GM19452 (cell line): ENCODE measurements around the gene SH3YL1.

Experiments used
- ATAC-seq: cut with Tn5 transposase; IDR thresholded peaks from one replicate; pipeline ENCODE4 v1.9.1; 2021; ENCODE audit not compliant: unreplicated experiment

SH3YL1 gene

DNA sequence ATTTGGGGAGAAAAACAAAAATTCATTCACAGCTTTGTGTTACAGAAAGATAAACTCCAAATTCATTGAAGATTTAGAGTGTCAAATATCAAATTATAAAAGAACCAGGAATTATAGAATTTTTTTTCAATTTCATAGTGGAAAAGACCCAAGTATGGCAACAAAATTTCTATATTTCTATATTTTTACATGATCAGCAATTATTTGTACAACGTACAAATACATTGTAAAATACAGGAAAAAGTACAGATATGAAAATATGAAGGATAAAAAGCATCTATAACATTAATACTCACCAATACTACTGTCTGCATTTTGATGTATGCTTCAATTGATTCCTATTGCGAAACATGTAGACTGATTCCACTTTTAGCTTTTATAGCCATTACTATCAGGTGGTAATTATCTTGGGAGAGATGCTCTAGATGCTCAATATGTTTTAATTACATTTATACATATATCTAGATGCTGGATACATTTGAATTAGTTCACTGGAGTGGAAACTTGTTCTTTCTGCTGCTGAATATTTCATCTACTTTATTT, 4.0 kb downstream of the SH3YL1 start:
- ATAC-seq = no peak

DNA sequence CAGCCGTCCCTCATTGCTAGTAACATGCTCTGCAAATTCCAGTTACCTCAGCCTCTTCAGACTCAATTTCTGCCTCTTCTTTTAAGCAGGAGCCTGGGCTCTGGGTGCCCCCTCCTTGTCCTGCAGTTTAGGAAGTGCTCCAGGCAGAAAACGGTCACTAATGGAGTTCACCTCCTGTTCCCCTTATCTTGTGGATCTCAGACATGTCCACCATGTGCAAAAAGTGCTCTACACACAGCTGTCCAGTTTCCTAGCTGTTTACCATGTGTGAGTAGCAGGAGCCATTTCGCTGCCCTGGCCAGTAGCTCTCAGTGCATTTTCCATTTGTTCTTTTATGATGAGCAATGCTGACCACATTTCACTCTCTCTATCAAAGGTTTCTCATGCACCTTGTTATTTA, 4.9 kb downstream of the SH3YL1 start:
- no peak for ATAC-seq

DNA sequence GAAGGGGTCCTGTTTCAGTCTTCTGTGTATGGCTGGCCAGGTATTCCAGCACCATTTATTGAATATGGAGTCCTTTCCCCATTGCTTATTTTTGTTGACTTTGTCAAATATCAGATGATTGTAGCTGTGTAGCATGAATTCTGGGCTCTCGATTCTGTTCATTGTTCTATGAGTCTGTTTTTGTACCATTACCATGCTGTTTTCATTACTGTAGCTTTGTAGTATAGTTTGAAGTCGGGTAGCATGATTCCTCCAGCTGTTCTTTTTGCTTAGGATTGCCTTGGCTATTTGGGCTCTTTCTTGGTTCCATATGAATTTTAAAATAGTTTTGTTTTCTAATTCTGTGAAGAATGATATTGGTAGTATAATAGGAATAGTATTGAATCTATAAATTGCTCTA, 6.0 kb downstream of the SH3YL1 start:
- ATAC-seq = no peak

DNA sequence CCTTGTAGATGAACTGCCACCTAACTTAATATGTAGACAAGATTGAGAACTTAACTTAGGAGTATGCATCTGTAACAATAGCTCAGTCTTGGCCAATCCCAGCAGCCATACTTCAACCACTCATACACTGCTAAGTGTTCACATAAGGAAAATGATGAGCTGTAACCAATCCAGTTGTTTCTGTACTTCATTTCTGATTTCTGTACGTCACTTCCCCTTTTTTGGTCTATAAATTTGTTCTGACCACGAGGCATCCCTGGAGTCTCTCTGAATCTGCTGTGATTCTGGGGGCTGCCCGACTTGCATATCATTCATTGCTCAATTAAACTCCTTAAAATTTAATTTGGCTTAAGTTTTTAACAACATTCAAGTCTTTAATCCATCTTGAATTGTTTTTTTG, 6.4 kb downstream of the SH3YL1 start:
- ATAC-seq = no peak

DNA sequence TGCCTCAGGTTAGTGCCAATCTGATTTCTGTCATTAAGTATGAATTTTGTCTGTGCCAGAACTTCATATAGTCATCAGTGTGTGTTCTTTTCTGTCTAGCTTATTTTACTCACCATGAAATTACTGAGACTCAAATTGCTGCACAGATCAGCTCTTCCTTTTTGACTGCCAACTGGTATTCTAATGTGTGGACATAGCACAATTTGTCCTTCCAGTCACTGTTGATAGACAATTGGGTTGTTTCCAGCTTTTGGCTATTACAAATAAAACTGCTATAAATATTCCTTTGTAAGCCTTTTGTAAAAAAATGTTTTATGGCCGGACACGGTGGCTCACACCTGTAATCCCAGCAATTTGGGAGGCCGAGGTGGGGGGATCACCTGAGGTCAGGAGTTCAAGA, 7.7 kb downstream of the SH3YL1 start:
- ATAC-seq = no peak

DNA sequence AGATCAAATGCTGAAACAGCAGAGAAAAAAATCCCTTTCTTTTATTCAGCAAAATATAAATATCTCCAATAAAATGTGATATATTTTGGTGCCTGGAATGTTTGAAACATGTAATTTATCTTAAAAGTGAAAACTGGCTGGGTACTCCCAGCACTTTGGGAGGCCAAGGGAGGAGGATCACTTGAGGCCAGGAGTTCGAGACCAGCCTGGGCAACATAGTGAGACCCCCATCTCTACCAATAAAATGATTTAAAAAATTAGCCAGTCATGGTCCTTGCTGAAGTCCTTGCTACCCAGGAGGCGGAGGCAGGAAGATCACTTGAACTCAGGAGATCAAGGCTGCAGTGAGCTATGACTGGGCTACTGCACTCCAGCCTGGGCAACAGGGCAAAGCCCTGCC, 8.6 kb downstream of the SH3YL1 start:
- no peak for ATAC-seq

DNA sequence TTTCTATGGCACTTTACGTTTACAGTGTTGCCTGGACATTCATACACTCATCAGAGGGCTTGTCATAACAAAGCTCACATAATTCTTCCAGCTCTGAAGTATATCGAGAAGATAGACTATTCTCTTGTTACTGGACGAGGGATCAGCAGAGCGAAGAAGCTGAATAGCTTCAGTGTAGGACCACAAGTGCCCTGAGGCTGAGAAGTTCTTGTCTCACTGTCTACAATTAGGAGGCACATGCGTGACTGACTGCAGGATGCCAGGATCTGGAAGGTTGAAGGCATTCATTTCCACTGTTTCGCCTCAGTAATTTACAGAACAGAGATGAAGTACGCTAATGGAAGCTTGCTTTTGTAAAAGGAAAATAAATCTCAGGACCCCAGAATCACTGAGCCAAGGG, 9.6 kb downstream of the SH3YL1 start:
- no peak for ATAC-seq

DNA sequence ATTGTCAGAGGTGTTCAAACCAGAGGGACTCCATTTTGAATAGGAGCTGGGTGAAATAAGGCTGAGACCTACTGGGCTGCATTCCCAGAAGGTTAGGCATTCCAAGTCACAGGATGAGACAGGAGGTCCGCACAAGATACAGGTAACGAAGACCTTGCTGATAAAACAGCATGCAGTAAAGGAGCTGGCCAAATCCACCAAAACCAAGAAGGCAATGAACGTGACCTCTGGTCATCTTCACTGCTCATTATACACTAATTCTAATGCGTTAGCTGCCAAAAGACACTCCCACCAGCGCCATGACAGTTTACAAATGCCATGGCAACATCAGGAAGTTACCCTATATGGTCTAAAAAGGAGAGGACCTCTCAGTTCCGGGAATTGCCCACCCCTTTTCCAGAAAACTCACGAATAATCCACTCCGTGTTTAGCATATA, 10.6 kb downstream of the SH3YL1 start:
- no peak for ATAC-seq

DNA sequence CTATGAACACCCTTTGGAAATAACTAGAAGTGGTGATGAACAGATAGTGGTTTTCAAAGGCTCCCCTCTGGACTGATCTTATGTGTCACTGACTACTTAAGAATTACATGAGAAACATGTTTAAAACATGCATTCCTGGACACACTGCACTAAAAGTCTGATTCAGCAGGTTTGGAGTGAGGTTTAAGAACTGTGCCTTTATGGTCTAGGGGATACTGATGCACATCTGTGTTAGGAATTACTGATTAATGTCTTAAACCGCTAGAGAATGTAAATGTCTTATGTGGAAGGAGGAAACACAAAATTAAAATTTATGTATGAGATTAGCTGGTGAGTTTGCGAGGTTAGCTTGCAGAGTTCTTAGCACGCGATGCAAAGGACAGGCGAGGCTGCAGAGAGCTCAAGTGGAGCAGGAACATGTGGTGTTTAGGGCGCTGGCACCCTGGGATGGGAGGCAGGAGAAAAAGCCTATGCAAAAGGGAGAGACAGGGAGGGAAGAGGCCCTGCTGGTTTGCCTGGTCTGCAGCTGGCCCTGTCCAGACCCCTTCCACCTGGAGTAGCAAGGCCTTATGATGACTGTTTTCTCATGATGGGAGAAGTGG, 11.7 kb downstream of the SH3YL1 start:
- ATAC-seq = no peak

DNA sequence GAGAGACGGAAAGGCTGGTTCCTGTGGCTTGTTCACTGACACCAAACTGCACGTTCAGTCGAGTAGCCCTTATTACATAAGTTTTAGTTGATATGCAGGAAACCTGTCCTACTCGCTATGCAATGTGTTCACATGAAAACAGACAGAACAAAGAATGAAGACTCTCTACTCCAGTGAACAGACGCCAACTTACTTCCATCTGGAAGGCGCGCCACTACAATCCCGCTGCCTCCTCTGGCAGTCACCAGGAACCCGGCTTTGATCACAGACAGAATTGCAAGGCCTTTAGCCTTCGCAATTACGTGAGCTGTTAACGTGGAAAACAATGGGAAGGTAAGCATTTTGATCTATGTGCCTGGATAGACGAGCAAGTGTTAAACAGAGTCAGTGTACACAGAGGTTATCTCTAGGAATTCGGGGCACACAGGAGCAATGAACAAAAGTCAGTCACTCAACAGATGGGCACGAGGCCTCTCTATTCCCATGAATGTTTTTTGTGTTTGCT, 14.2 kb downstream of the SH3YL1 start:
- ATAC-seq = no peak

DNA sequence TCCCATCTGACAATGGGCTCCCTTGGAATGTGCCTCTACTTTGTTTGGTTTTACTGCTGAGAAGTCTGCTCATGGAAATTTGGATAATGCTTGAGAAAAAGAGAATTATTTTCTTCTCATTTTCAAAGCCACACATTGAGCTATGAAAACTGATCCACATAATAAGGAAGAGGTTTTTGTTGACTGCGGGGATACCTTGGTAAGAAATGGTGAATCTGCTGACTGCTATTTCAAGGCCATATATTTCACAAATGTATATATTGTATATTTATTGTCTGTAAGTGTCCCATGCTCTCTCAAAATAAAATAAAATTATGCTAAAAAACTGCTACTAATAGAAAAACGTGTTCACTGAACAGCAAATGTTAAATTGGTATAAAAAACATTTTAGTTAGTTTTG, 15.1 kb downstream of the SH3YL1 start:
- no peak for ATAC-seq

DNA sequence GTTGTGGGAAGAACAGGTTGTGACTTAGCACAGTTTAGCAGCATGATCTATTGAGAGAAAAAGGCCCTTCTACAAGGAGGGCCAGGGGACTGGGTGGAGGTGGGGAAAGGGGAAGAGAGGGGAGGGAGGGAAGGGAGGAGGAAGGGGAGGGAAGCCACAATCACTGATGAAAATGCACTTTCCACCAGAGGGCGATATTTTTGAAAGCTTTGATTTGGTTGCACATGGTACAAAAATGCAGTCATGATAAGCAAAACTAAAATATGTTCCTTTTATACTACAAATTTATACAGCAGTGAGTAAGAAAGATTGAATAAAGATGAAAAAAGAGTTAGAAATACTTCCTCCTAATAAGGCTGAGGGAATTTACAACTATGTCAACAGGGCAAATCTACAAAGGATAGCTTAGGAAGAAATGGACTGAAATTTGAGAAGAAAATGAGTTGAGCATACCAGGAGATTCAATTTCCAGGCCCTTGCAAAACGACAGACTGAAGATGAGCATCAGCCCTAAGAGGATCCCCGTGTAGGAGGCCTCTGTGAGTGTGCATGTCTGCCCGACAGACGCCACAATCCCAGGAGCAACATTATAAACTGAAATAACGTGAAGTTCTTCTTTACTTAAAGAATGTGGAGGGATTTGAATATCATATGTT, 17.2 kb downstream of the SH3YL1 start:
- no peak for ATAC-seq

DNA sequence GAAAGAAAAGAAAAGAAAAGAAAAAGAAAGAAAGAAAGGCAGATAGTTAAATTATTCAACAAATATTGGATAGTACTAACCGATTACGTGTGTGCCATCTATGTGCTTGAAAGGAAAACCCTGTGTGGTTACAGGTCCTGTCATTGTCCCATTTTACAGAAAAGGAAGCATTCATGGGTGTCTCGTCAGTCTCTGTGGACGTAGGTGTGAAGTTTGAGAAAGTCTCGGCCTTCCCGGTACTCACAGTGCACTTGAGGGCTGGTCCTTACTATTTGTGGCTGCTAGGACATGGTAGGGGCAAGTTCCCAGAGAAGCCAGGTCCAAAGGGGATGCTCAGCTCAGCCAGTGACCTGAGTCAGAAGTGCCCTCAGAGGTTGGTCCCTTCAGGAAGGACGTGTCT, 19.3 kb downstream of the SH3YL1 start:
- ATAC-seq = no peak

DNA sequence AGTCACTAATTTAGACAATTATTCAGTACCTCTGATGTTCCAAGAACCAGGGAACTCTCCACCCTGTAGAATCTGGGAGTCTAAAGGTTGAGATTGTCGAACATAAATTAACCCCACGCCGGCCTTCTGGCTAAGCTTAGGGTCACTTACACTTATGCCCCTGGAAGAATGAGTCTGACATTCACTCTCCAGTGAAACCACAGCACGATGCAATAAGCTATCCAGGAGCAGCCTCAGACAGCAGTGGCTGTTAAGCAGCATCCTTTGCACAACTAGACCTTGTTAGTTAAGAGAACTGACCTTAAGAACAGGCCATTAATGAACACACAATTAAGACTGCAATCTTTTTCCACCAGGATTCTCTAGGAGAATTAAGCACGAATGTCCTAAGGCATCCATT, 25.0 kb downstream of the SH3YL1 start:
- ATAC-seq = no peak

DNA sequence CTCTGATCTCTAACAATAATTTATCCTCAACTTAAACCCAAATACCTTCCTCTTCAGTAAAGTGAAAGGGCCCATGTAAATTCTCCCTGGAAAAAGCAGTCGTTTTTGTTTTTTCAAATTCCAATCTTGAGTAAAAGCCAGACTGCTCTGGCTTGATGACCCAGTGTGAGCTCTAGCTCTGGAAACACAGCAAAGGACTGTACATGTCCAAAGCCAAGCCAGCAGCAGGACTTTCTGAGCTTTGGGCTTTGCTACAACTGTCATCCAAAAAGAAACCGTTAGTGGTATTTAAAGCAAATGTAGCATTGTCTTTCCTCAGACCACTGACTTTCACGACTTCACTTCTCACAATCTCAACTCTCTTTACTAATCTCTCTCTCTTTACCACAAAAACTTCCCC, 25.4 kb downstream of the SH3YL1 start:
- no peak for ATAC-seq

DNA sequence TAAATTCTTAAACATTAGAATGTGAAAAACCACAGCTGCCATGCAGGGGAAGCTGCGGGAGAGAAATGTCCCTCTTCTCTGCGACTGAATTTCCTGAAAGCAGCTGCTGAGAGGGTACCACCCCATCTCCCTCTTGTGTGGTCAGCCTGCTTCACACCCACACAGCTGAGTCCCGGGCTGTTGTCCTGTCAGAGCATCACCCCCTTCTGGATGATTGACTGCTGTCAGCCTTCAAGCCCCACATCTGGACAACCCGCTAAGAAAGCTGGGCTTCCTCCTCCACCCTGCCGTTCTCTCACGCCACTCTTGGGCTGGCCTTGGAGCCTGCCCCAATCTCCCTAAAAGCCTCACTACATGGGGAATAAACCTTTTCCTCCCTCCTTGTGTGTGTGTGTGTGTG, 26.0 kb downstream of the SH3YL1 start:
- no peak for ATAC-seq

DNA sequence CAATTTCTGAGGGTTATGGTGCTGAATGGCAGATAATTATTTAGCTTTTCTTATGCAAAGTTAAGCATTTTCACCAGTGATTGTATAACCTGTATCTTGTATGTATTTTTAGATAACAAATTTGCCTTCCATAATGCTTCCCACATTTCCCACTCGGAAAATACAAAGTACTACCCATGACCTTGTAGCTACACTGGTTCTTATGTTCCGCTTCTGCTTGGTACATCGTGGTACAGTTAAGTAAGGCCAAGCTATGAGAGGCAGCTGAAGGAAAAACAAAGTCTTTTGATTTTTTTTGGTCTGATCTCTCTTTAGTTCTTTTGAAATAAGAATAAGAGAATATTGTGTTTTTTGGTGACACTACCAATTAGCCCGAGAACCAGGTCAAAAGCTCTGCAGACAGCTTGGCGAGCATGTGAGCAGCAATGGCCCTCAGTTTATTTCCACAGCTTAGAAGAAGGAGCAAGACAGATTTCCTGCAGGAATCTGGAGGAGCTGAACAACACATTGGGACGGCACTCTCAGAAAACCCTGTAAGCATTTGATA, 26.8 kb downstream of the SH3YL1 start:
- ATAC-seq = no peak

DNA sequence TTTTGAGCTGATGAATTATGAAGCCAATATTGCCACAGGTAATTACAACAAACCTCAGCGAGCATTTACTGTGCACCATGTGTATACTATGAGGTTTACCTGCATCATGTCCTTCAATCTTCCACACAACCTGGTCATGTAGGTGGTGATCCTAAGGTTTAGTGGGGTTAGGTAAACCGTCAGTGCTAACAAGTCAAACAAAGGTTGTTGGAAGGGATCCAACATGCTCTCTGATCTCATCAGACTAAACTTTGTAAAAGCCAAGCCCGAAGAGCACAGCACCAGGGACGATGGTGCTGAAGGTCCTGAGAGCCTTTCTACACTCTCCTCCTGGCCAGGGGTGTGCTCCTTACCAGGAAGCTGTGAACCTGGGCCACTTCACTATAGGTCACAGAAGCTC, 29.4 kb downstream of the SH3YL1 start:
- ATAC-seq = no peak

DNA sequence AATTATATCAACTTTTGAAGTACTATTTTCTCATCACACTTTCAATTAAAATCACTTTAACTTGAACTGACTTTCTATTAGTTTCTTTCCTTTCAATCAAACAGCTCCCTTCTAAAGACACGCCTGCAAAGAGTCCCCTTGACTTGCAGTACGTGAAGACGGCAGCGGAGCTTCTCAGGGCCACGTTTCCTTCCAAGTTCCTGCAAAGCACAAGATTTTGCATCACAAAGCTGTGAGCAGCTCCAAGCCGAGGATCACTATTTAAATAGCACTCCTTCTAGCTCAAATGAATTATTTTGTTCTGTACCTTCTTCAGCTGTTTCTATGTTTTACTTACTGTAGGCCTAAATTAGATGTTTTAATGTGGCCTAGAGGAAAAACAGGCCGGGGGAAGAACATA, 30.8 kb downstream of the SH3YL1 start:
- ATAC-seq = no peak

DNA sequence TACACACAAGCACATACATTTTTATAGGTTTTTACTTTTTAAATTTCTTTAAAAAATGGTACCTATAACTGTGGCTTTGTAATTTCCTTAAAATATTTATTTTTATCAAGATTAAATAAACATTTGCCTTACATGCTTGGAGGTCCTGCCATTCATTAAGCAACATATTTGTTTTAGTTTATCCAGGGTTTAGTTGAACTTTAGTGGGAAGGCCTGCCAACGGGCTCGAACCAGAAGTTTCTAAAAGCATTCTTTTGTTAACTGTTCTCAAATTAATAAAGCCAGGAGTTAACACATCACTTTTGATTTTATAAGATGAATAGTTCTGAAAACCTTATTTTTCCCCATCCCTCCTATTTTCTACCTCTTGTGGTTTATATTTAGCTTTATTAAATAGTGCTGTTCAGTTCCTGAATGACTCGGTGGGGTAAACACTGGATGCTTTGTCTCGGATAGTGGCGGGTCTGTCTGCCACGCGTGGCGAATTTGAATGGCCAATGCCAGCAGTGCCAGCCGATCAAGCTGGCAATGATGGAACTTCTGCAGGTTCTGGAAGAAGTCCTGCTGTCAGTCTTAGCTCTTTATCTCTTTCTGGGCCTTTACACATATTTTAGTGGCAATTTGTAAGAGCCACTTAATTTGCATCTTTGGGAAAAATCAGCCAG, 32.2 kb downstream of the SH3YL1 start:
- no peak for ATAC-seq

DNA sequence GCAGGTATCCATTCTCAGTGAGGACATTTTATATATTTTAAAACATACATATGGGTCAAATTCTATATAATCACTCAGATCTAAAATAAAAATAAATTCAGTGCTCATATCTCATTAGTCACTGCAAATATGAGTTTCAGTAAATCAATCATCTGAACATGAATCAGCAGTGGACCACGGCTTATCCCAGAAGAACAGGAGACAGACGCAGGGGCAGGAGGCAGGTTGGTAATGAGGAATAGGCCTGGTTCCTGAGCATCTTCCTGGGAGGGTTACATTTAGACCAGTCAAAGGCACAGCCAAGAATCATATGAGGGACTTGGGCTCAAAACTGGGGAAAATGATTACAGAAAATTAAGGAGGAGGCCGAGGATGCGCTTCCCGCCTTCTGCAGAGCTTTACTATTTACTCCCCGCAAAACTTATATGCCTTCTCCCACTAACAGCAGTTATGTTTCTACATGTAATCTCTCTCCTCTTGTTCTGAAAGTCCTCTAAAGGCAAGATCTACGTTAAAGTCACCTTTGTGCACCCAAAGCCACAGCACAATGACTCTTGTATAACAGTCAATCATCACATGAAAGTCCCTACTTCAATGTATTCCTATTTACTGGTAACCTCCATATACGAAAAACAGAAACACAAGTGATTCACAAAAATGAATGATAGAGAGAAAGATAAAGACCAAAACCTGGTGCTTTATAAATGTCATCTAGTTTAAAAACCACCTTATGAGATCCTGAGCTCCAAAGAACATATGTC, 35.1 kb downstream of the SH3YL1 start:
- ATAC-seq = no peak
